Activated naive CD4-positive, alpha-beta T cell treated with anti-CD3 and anti-CD28 coated beads, Interleukin-2, amount 50 U/mL, for 24 hours (primary cell): Measurements from ENCODE around the gene ZCRB1.
A peak's percentile ranks its signal among the peaks of the same experiment; 100 is the strongest.
"Not testable (repeated sequence)": the region's sequence is repeated elsewhere in the genome, so short reads cannot be mapped to it uniquely, and the experiment has no call there.

Experiments
- H3K27ac Mint-ChIP-seq: one replicate; pipeline ENCODE4 v1.8.0; 2021; ENCODE audit warnings: mild to moderate bottlenecking, mixed read lengths
- H3K27me3 Mint-ChIP-seq: one replicate; pipeline ENCODE4 v1.8.0; 2021; ENCODE audit warnings: mixed read lengths
- H3K36me3 Mint-ChIP-seq: one replicate; pipeline ENCODE4 v1.8.0; 2021; ENCODE audit warnings: mixed read lengths
- H3K4me1 Mint-ChIP-seq: one replicate; pipeline ENCODE4 v1.8.0; 2021; ENCODE audit warnings: mixed read lengths
- H3K4me3 Mint-ChIP-seq: one replicate; pipeline ENCODE4 v1.8.0; 2021; ENCODE audit warnings: mild to moderate bottlenecking, mixed read lengths
- H3K9me3 Mint-ChIP-seq: one replicate; pipeline ENCODE4 v1.8.0; 2021; ENCODE audit warnings: mixed read lengths

The ZCRB1 gene

GRCh38 chr12:42342028-42342427 is 16.1 kb upstream of the ZCRB1 start:
- H3K4me3 Mint-ChIP-seq, result no peak overlapping the region

GRCh38 chr12:42338280-42338679 is 12.4 kb upstream of the ZCRB1 start:
- no peaks in the 10 kb centered on the region for H3K9me3 Mint-ChIP-seq
- H3K4me1 Mint-ChIP-seq, result peaks cover 55% of the 10 kb centered on the region
- peaks cover 5% of the 10 kb centered on the region for H3K36me3 Mint-ChIP-seq
- H3K27me3 Mint-ChIP-seq, result no peaks in the 10 kb centered on the region
- H3K27ac Mint-ChIP-seq, result no peak overlapping the region
- H3K4me3 Mint-ChIP-seq, result no peak overlapping the region

More at GRCh38 chr12:42342028-42342427, 16.1 kb upstream of the ZCRB1 start:
- H3K27me3 Mint-ChIP-seq, result no peaks in the 10 kb centered on the region
- H3K4me1 Mint-ChIP-seq, result peaks cover 59% of the 10 kb centered on the region
- H3K36me3 Mint-ChIP-seq, result peaks cover 7% of the 10 kb centered on the region
- H3K27ac Mint-ChIP-seq, result no peak overlapping the region
- H3K9me3 Mint-ChIP-seq, result no peaks in the 10 kb centered on the region

GRCh38 chr12:42336286-42336685 is 10.4 kb upstream of the ZCRB1 start:
- Mint-ChIP-seq H3K4me1 (peaks cover 60% of the 10 kb centered on the region), H3K36me3 (peaks cover 3% of the 10 kb centered on the region), H3K9me3 (no peaks in the 10 kb centered on the region), H3K4me3 (no peak overlapping the region), H3K27me3 (no peaks in the 10 kb centered on the region), H3K27ac (no peak overlapping the region)

GRCh38 chr12:42332301-42333285 is 6.7 kb upstream of the ZCRB1 start:
- Mint-ChIP-seq H3K27ac (no peak overlapping the region), H3K4me1 (peaks cover 73% of the 10 kb centered on the region), H3K9me3 (no peaks in the 10 kb centered on the region), H3K4me3 (no peak overlapping the region), H3K27me3 (no peaks in the 10 kb centered on the region), H3K36me3 (no peaks in the 10 kb centered on the region)

GRCh38 chr12:42330097-42330496 is 4.2 kb upstream of the ZCRB1 start:
- not testable (repeated sequence) for H3K27me3 Mint-ChIP-seq, H3K9me3 Mint-ChIP-seq, H3K36me3 Mint-ChIP-seq
- Mint-ChIP-seq H3K4me1 (peaks cover 81% of the 10 kb centered on the region), H3K4me3 (peak overlapping the region; percentile 0), H3K27ac (peak overlapping the region; percentile 15)

- Mint-ChIP-seq H3K4me1 (peaks cover 66% of the 10 kb centered on the region), H3K27me3 (no peaks in the 10 kb centered on the region), H3K4me3 (peak overlapping the region; percentile 96), H3K27ac (peak overlapping the region; percentile 98), H3K9me3 (no peaks in the 10 kb centered on the region), H3K36me3 (no peaks in the 10 kb centered on the region)
Measured at GRCh38 chr12:42327227-42327590, 1.3 kb upstream of the ZCRB1 start.

- peak overlapping the region; percentile 98 for H3K27ac Mint-ChIP-seq
- no peaks in the 10 kb centered on the region for H3K27me3 Mint-ChIP-seq
- peak overlapping the region; percentile 96 for H3K4me3 Mint-ChIP-seq
- no peaks in the 10 kb centered on the region for H3K9me3 Mint-ChIP-seq
- H3K4me1 Mint-ChIP-seq, result peaks cover 60% of the 10 kb centered on the region
- peaks cover 1% of the 10 kb centered on the region for H3K36me3 Mint-ChIP-seq
Measured at GRCh38 chr12:42326541-42327226, 790 bp upstream of the ZCRB1 start.

GRCh38 chr12:42325326-42325652 is 605 bp downstream of the ZCRB1 start:
- Mint-ChIP-seq H3K4me3 (peak overlapping the region; percentile 96), H3K9me3 (no peaks in the 10 kb centered on the region), H3K36me3 (peaks cover 9% of the 10 kb centered on the region), H3K27me3 (no peaks in the 10 kb centered on the region), H3K27ac (peak overlapping the region; percentile 98), H3K4me1 (peaks cover 46% of the 10 kb centered on the region)

GRCh38 chr12:42323856-42324255 is 2.0 kb downstream of the ZCRB1 start:
- Mint-ChIP-seq H3K27ac (no peak overlapping the region), H3K9me3 (no peaks in the 10 kb centered on the region), H3K27me3 (no peaks in the 10 kb centered on the region), H3K36me3 (peaks cover 13% of the 10 kb centered on the region), H3K4me3 (no peak overlapping the region), H3K4me1 (peaks cover 36% of the 10 kb centered on the region)

- peaks cover 13% of the 10 kb centered on the region for H3K36me3 Mint-ChIP-seq
- H3K4me1 Mint-ChIP-seq, result peaks cover 23% of the 10 kb centered on the region
- H3K27me3 Mint-ChIP-seq, result no peaks in the 10 kb centered on the region
- H3K27ac Mint-ChIP-seq, result no peak overlapping the region
- no peak overlapping the region for H3K4me3 Mint-ChIP-seq
- no peaks in the 10 kb centered on the region for H3K9me3 Mint-ChIP-seq
Measured at GRCh38 chr12:42322567-42322966, 3.3 kb downstream of the ZCRB1 start.

- no peak overlapping the region for H3K27ac Mint-ChIP-seq
- H3K4me3 Mint-ChIP-seq, result no peak overlapping the region
- H3K36me3 Mint-ChIP-seq, result peaks cover 14% of the 10 kb centered on the region
- no peaks in the 10 kb centered on the region for H3K9me3 Mint-ChIP-seq
- H3K27me3 Mint-ChIP-seq, result no peaks in the 10 kb centered on the region
- peaks cover 13% of the 10 kb centered on the region for H3K4me1 Mint-ChIP-seq
Measured at GRCh38 chr12:42320796-42321195, 5.1 kb downstream of the ZCRB1 start.

GRCh38 chr12:42315108-42315507 is 10.8 kb downstream of the ZCRB1 start:
- Mint-ChIP-seq H3K4me1 (no peaks in the 10 kb centered on the region), H3K9me3 (no peaks in the 10 kb centered on the region), H3K27me3 (no peaks in the 10 kb centered on the region)

GRCh38 chr12:42309996-42310395 is 15.9 kb downstream of the ZCRB1 start:
- H3K4me3 Mint-ChIP-seq, result no peak overlapping the region
- H3K9me3 Mint-ChIP-seq, result no peaks in the 10 kb centered on the region
- peaks cover 3% of the 10 kb centered on the region for H3K36me3 Mint-ChIP-seq
- no peak overlapping the region for H3K27ac Mint-ChIP-seq
- H3K27me3 Mint-ChIP-seq, result no peaks in the 10 kb centered on the region
- no peaks in the 10 kb centered on the region for H3K4me1 Mint-ChIP-seq

More at GRCh38 chr12:42315108-42315507, 10.8 kb downstream of the ZCRB1 start:
- no peak overlapping the region for H3K4me3 Mint-ChIP-seq
- peaks cover 10% of the 10 kb centered on the region for H3K36me3 Mint-ChIP-seq
- H3K27ac Mint-ChIP-seq, result no peak overlapping the region

- Mint-ChIP-seq H3K36me3 (no peaks in the 10 kb centered on the region), H3K9me3 (no peaks in the 10 kb centered on the region), H3K27ac (no peak overlapping the region), H3K27me3 (no peaks in the 10 kb centered on the region), H3K4me3 (no peak overlapping the region), H3K4me1 (no peaks in the 10 kb centered on the region)
Measured at GRCh38 chr12:42308390-42308789, 17.5 kb downstream of the ZCRB1 start.

- Mint-ChIP-seq H3K27ac (no peak overlapping the region), H3K4me1 (no peaks in the 10 kb centered on the region), H3K9me3 (no peaks in the 10 kb centered on the region), H3K36me3 (no peaks in the 10 kb centered on the region), H3K4me3 (no peak overlapping the region), H3K27me3 (no peaks in the 10 kb centered on the region)
Measured at GRCh38 chr12:42306297-42306696, 19.6 kb downstream of the ZCRB1 start.
